ENCODE data around the gene ACTN1.
"Not testable (repeated sequence)": the region's sequence is repeated elsewhere in the genome, so short reads cannot be mapped to it uniquely, and the experiment has no call there.

The ACTN1 gene

GRCh38 chr14:68882235-68882634 lies 96.9 kb downstream of the ACTN1 start:
- no peak for DNase-seq

GRCh38 chr14:68881396-68881795 lies 97.7 kb downstream of the ACTN1 start:
- DNase-seq = no peak

GRCh38 chr14:68880581-68881105 lies 98.5 kb downstream of the ACTN1 start:
- DNase-seq = no peak

- DNase-seq = no peak
These were observed 99.1 kb downstream of the ACTN1 start for GRCh38 chr14:68879841-68880575.

- no peak for DNase-seq
These were observed 99.8 kb downstream of the ACTN1 start for GRCh38 chr14:68879321-68879781.

- DNase-seq = no peak
These were observed 100.2 kb downstream of the ACTN1 start for GRCh38 chr14:68878908-68879307.

GRCh38 chr14:68877993-68878575 lies 101.0 kb downstream of the ACTN1 start:
- no peak for DNase-seq

GRCh38 chr14:68876976-68877375 lies 102.1 kb downstream of the ACTN1 start:
- DNase-seq = no peak

GRCh38 chr14:68874746-68875155 lies 104.4 kb downstream of the ACTN1 start:
- DNase-seq = no peak

- DNase-seq = peak; percentile 87
These were observed 105.7 kb downstream of the ACTN1 start for GRCh38 chr14:68873376-68873775.

GRCh38 chr14:68871392-68871791 lies 107.7 kb downstream of the ACTN1 start:
- no peak for DNase-seq

- no peak for DNase-seq
These were observed 112.0 kb downstream of the ACTN1 start for GRCh38 chr14:68866991-68867533.

GRCh38 chr14:68865542-68865941 lies 113.6 kb downstream of the ACTN1 start:
- DNase-seq = no peak

GRCh38 chr14:68864361-68864750 lies 114.7 kb downstream of the ACTN1 start:
- DNase-seq = no peak

- no peak for DNase-seq
These were observed 115.3 kb downstream of the ACTN1 start for GRCh38 chr14:68863610-68864360.

GRCh38 chr14:68862954-68863594 lies 116.0 kb downstream of the ACTN1 start:
- DNase-seq = peak; percentile 60

- DNase-seq = no peak
These were observed 118.3 kb downstream of the ACTN1 start for GRCh38 chr14:68860771-68861170.

- no peak for DNase-seq
These were observed 121.5 kb downstream of the ACTN1 start for GRCh38 chr14:68857516-68858070.

- no peak for DNase-seq
These were observed 122.5 kb downstream of the ACTN1 start for GRCh38 chr14:68856572-68856971.

- no peak for DNase-seq
These were observed 124.7 kb downstream of the ACTN1 start for GRCh38 chr14:68854421-68854820.

GRCh38 chr14:68853749-68854148 lies 125.4 kb downstream of the ACTN1 start:
- no peak for DNase-seq

GRCh38 chr14:68852493-68852892 lies 126.6 kb downstream of the ACTN1 start:
- DNase-seq = not testable (repeated sequence)
